Vagina (tissue), 2 donors: ENCODE results near the gene FUT8. TPM values are rescaled to one million over a fixed set of nuclear protein-coding genes. Genes with fewer than 3 reads are reported as not detected.

Experiments used
- DNase-seq, 2 donors: peaks; one replicate each; pipeline ENCODE4 v3.0.0-alpha.2; 2017; ENCODE audit errors: extremely low spot score in 2 of 2
- H3K27ac ChIP-seq: fragments of 200-600 bp; sonication (generic); one replicate; pipeline ENCODE4 v1.5.1; 2019
- H3K27me3 ChIP-seq: fragments of 200-600 bp; sonication (generic); one replicate; pipeline ENCODE4 v1.5.1; 2019
- H3K36me3 ChIP-seq, 2 donors: fragments of 200-600 bp; sonication (generic); one replicate each; pipeline ENCODE4 v1.5.1; 2017 to 2019
- H3K4me1 ChIP-seq: fragments of 200-600 bp; sonication (generic); one replicate; pipeline ENCODE4 v1.5.1; 2019
- H3K4me3 ChIP-seq, 2 donors: fragments of 200-600 bp; sonication (generic); 1 replicate in 1 of 2; 2 replicates in 1 of 2; pipeline ENCODE4 v1.5.1; 2016 to 2019
- H3K9me3 ChIP-seq: fragments of 200-600 bp; sonication (generic); one replicate; pipeline ENCODE4 v1.5.1; 2019
- CTCF ChIP-seq, 3 experiments: fragments of 450-650 bp in 2 of 3; fragments of 200-600 bp in 1 of 3; sonication (generic) in 1 of 3; IDR thresholded peaks; one replicate each; pipeline ENCODE4 v1.5.1; 2017 to 2019; ENCODE audit warnings: antibody characterized with exemption in 3 of 3, mild to moderate bottlenecking in 2 of 3, moderate library complexity in 2 of 3
- POLR2A ChIP-seq, 2 donors: fragments of 450-650 bp; IDR thresholded peaks; one replicate each; pipeline ENCODE4 v1.6.1; 2017; ENCODE audit warnings: antibody characterized with exemption in 2 of 2, mild to moderate bottlenecking in 2 of 2, moderate library complexity in 2 of 2
- POLR2AphosphoS5 ChIP-seq, 2 donors: sonication (generic); formaldehyde crosslinking; IDR thresholded peaks; one replicate each; pipeline ENCODE4 v1.9.0; 2017; ENCODE audit warnings: antibody characterized with exemption in 2 of 2, mild to moderate bottlenecking in 2 of 2, low read depth in 1 of 2; ENCODE audit not compliant: insufficient read depth in 1 of 2
- intact Hi-C: fragments of 100-400 bp; cut with DNase I; formaldehyde crosslinking; loops from one replicate; pipeline ENCODE4 v1.15.1; 2023
- total RNA-seq: library from RNA; depleted of rRNA; stranded (reverse); fragments of >200 nt; gene quantifications from one replicate; pipeline ENCODE4 v1.2.3, GENCODE V29; 2016

FUT8 gene
- total RNA-seq, 1 donor from 2014 or later: 35.1 TPM

GRCh38 chr14:65478596-65478995 is 66.1 kb downstream of the FUT8 start:
- no peak overlapping the region for H3K27ac ChIP-seq
- H3K9me3 ChIP-seq: no peaks in the 10 kb centered on the region
- H3K27me3 ChIP-seq: no peaks in the 10 kb centered on the region
- peaks cover 6% of the 10 kb centered on the region for H3K4me1 ChIP-seq
- H3K36me3 ChIP-seq: no peaks in the 10 kb centered on the region
- H3K4me3 ChIP-seq: no peak overlapping the region
- DNase-seq: no peak
- TF ChIP-seq POLR2AphosphoS5 (IDR thresholded peaks at IDR 0.05; ENCODE audit: insufficient read depth in 1 of 2, low read depth in 1 of 2): no peak
- no peak for TF ChIP-seq POLR2A (IDR thresholded peaks at IDR 0.05)
- no peak for TF ChIP-seq CTCF (IDR thresholded peaks at IDR 0.05)
- intact Hi-C loops: no loop called here

GRCh38 chr14:65479386-65479785 is 66.9 kb downstream of the FUT8 start:
- intact Hi-C loops: no loop called here
- TF ChIP-seq CTCF (IDR thresholded peaks at IDR 0.05) (no peak), POLR2A (IDR thresholded peaks at IDR 0.05) (no peak), POLR2AphosphoS5 (IDR thresholded peaks at IDR 0.05; ENCODE audit: insufficient read depth in 1 of 2, low read depth in 1 of 2) (no peak)
- no peak overlapping the region for H3K4me3 ChIP-seq

GRCh38 chr14:65482757-65483438 is 70.4 kb downstream of the FUT8 start:
- no peak for DNase-seq
- intact Hi-C loops: no loop called here
- Histone ChIP-seq H3K4me3 (no peak overlapping the region), H3K4me1 (peaks cover 10% of the 10 kb centered on the region), H3K9me3 (no peaks in the 10 kb centered on the region), H3K27ac (peak overlapping the region; percentile 5), H3K36me3 (no peaks in the 10 kb centered on the region), H3K27me3 (no peaks in the 10 kb centered on the region)
- no peak for TF ChIP-seq POLR2AphosphoS5 (IDR thresholded peaks at IDR 0.05; ENCODE audit: insufficient read depth in 1 of 2, low read depth in 1 of 2)

More at GRCh38 chr14:65479386-65479785, 66.9 kb downstream of the FUT8 start:
- H3K36me3 ChIP-seq: no peaks in the 10 kb centered on the region
- no peaks in the 10 kb centered on the region for H3K9me3 ChIP-seq
- H3K27ac ChIP-seq: no peak overlapping the region
- DNase-seq: no peak
- no peaks in the 10 kb centered on the region for H3K27me3 ChIP-seq
- H3K4me1 ChIP-seq: peaks cover 6% of the 10 kb centered on the region

- no peaks in the 10 kb centered on the region for H3K36me3 ChIP-seq
- H3K27me3 ChIP-seq: no peaks in the 10 kb centered on the region
- DNase-seq: no peak
- peaks cover 8% of the 10 kb centered on the region for H3K4me1 ChIP-seq
- TF ChIP-seq POLR2AphosphoS5 (IDR thresholded peaks at IDR 0.05; ENCODE audit: insufficient read depth in 1 of 2, low read depth in 1 of 2) (no peak), CTCF (IDR thresholded peaks at IDR 0.05) (no peak), POLR2A (IDR thresholded peaks at IDR 0.05) (no peak)
- H3K4me3 ChIP-seq: no peak overlapping the region
- H3K27ac ChIP-seq: no peak overlapping the region
- intact Hi-C loops: no loop called here
- H3K9me3 ChIP-seq: no peaks in the 10 kb centered on the region
These were observed 71.1 kb downstream of the FUT8 start for GRCh38 chr14:65483647-65484046.

- DNase-seq: no peak
- TF ChIP-seq POLR2AphosphoS5 (IDR thresholded peaks at IDR 0.05; ENCODE audit: insufficient read depth in 1 of 2, low read depth in 1 of 2) (no peak), POLR2A (IDR thresholded peaks at IDR 0.05) (no peak), CTCF (IDR thresholded peaks at IDR 0.05) (no peak)
- intact Hi-C loops: no loop called here
These were observed 73.0 kb downstream of the FUT8 start for GRCh38 chr14:65485516-65485915.

More at GRCh38 chr14:65485516-65485915, 73.0 kb downstream of the FUT8 start:
- Histone ChIP-seq H3K36me3 (no peaks in the 10 kb centered on the region), H3K27ac (no peak overlapping the region), H3K9me3 (no peaks in the 10 kb centered on the region), H3K27me3 (no peaks in the 10 kb centered on the region), H3K4me1 (peaks cover 4% of the 10 kb centered on the region), H3K4me3 (no peak overlapping the region)
